Heart left ventricle (tissue), 16 donors: ENCODE measurements around the gene KRTAP2-3. TPM values are rescaled to one million over a fixed set of nuclear protein-coding genes. Genes with fewer than 3 reads are reported as not detected.
"Not testable (repeated sequence)": the region's sequence is repeated elsewhere in the genome, so short reads cannot be mapped to it uniquely, and the experiment has no call there.

Experiments used
- ATAC-seq, 4 donors: fragments of 200-7000 bp; cut with Tn5 transposase; one replicate each; pipeline ENCODE4 v1.9.1; 2020 to 2022; ENCODE audit warnings: moderate library complexity in 4 of 4, mild to moderate bottlenecking in 3 of 4, moderate number of reproducible peaks in 1 of 4
- DNase-seq, 5 donors: peaks; one replicate each; pipeline ENCODE4 v3.0.0-alpha.2; 2020
- H3K27ac ChIP-seq, 12 donors: fragments of 200-600 bp; sonication (generic) in 4 of 12; one replicate each; pipeline versions ENCODE4 v1.5.0 to v1.8.0; 2016 to 2022; ENCODE audit warnings: mild to moderate bottlenecking in 2 of 12
- H3K27me3 ChIP-seq, 9 donors: fragments of 200-600 bp; sonication (generic) in 2 of 9; one replicate each; pipeline versions ENCODE4 v1.5.1 to v1.8.0; 2016 to 2022; ENCODE audit warnings: mild to moderate bottlenecking in 3 of 9
- H3K36me3 ChIP-seq, 9 donors: fragments of 200-600 bp; sonication (generic) in 2 of 9; one replicate each; pipeline versions ENCODE4 v1.5.0 to v1.8.0; 2018 to 2022; ENCODE audit warnings: mild to moderate bottlenecking in 2 of 9
- H3K4me1 ChIP-seq, 12 donors: fragments of 200-600 bp; sonication (generic) in 4 of 12; one replicate each; pipeline versions ENCODE4 v1.5.0 to v1.8.0; 2016 to 2022; ENCODE audit warnings: mild to moderate bottlenecking in 3 of 12
- H3K4me3 ChIP-seq, 12 donors: fragments of 200-600 bp; sonication (generic) in 4 of 12; one replicate each; pipeline versions ENCODE4 v1.5.0 to v1.8.0; 2017 to 2022; ENCODE audit warnings: mild to moderate bottlenecking in 9 of 12, moderate library complexity in 4 of 12
- H3K9me3 ChIP-seq, 12 donors: fragments of 200-600 bp; sonication (generic) in 4 of 12; one replicate each; pipeline versions ENCODE4 v1.5.0 to v1.8.0; 2016 to 2022; ENCODE audit warnings: mild to moderate bottlenecking in 1 of 12
- POLR2A ChIP-seq, 2 donors: fragments of 450-650 bp; IDR thresholded peaks; one replicate each; pipeline ENCODE4 v1.6.1; 2017; ENCODE audit warnings: antibody characterized with exemption in 2 of 2, mild to moderate bottlenecking in 2 of 2, moderate library complexity in 2 of 2
- WGBS, 4 donors: extraction: QIAGEN DNeasy Blood & Tissue Kit in 2 of 4; methylation state at CpG; one replicate each; pipeline versions ENCODE4 v1.1.5 to v1.1.7; 2013 to 2018; 5-methylcytosine and 5-hydroxymethylcytosine counted together
- intact Hi-C, 10 donors: fragments of 100-400 bp; cut with DNase I; formaldehyde crosslinking; loops; one replicate each; pipeline versions ENCODE4 v1.11.1 to v1.14.2; 2022
- polyA plus RNA-seq, 2 donors: library from polyadenylated mRNA; stranded (reverse); fragments of 200-250 nt; gene quantifications; one replicate each; pipeline ENCODE4 v1.2.3, GENCODE V29; 2013
- total RNA-seq, 9 donors: library from RNA; depleted of rRNA in 2 of 9; stranded (reverse); fragments of >200 nt in 2 of 9; fragmentation: NEBNext Ultra II Directional in 3 of 9; extraction: Animal tissue kit (Norgen Biotek cat#: 25700) in 3 of 9; gene quantifications; one replicate each; pipeline versions ENCODE4 v1.1.0 to v1.2.4, GENCODE V29; 2016 to 2023
- TF ChIP-seq, protein P1 (sequence below), 12 donors: fragments of 200-600 bp; sonication (generic) in 4 of 12; IDR thresholded peaks; one replicate each; pipeline versions ENCODE4 v1.5.0 to v1.8.0; 2018 to 2022; ENCODE audit warnings: antibody characterized with exemption in 12 of 12, mild to moderate bottlenecking in 5 of 12
- donor health status: ischemic (EF 13 %, LVEDD 7.1; RV severe dilation, severe dysfunction).
- donor health status: healthy with polysubstance abuse.
- donor health status: DM: no; HTN: yes; CAD: no.
- donor health status: DM: no; HTN: no; CAD: no.
- donor health status: ischemic (EF 25% LVEDD 6.9; RV normal size, moderate dysfunction).
- donor health status: ischemic (EF 25% LVEDD 5.7; RV mildly dilated, moderate dysfunction).
- donor health status: healthy.
- donor health status: DM: yes; HTN: yes; CAD: no.
- donor health status: ischemic (EF 35%, LVEDD 5.7; RV mildly dilated, moderate dysfunction).
- donor health status: nonischemic (EF 11% LVEDD 7.7; RV severe dilation, severe dysfunction).
- donor health status: DM: yes; HTN: yes; CAD: no.
- donor health status: PGD.
- donor health status: ischemic (EF 29% LVEDD 5.4; RV normal size, mild dysfunction).
- donor health status: nonischemic (EF 23%, LVEDD 6.1; RV moderate dilation, normal function).

Gene KRTAP2-3
- total and polyA plus RNA-seq, 11 donors, result not detected

DNA sequence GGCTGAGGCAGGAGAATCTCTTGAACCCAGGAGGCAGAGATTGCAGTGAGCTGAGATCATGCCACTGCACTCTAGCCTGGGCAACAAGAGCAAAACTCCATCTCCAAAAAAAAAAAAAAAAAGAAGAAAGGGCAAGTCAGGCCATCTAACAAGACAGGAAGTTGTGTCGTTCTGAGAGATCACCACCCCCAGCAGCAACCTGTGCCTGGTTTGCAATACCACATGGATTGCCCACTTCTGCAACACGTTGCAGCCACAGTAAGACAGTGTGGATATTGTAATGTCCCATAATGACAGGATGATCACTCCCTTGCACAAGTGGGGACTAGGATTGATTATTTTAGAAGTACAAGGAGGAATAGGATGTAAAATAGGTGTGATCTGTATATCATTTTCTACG, 9.1 kb upstream of the KRTAP2-3 start:
- Histone ChIP-seq H3K4me3 (no peak overlapping the region), H3K27me3 (peaks cover 0 to 15% (median 0%) of the 10 kb centered on the region in 9 donors), H3K27ac (no peak overlapping the region), H3K4me1 (no peaks in the 10 kb centered on the region), H3K36me3 (no peaks in the 10 kb centered on the region), H3K9me3 (no peaks in the 10 kb centered on the region)
- 61 to 74% (median 70%) methylated on average over 3 of the region's 3 CpGs for WGBS, 4 donors
- DNase-seq (no peak), ATAC-seq (no peak)
- intact Hi-C loops, result no loop called here
- TF ChIP-seq POLR2A (IDR thresholded peaks at IDR 0.05), result no peak
- TF ChIP-seq, protein P1, sequence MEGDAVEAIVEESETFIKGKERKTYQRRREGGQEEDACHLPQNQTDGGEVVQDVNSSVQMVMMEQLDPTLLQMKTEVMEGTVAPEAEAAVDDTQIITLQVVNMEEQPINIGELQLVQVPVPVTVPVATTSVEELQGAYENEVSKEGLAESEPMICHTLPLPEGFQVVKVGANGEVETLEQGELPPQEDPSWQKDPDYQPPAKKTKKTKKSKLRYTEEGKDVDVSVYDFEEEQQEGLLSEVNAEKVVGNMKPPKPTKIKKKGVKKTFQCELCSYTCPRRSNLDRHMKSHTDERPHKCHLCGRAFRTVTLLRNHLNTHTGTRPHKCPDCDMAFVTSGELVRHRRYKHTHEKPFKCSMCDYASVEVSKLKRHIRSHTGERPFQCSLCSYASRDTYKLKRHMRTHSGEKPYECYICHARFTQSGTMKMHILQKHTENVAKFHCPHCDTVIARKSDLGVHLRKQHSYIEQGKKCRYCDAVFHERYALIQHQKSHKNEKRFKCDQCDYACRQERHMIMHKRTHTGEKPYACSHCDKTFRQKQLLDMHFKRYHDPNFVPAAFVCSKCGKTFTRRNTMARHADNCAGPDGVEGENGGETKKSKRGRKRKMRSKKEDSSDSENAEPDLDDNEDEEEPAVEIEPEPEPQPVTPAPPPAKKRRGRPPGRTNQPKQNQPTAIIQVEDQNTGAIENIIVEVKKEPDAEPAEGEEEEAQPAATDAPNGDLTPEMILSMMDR (IDR thresholded peaks at IDR 0.05), result no peak

DNA sequence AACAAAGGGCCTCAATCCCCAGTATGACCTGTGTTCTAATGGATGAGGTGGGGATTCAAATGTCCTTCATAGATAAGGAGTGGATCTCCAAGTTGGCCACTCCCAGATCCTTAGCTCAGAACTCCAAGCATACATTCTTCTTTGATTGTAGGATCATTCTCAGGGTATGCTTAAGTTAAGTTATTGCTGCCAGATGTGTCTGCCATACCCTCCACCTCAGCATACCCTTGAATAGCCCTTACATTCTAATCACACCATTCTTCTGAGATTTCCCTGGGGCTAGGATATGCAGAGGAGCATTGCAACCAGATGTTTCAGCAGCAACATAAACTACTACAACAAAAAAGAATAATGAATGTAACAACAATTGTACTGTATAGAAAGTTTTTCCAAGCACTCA, 7.4 kb upstream of the KRTAP2-3 start:
- no peak for TF ChIP-seq POLR2A (IDR thresholded peaks at IDR 0.05)
- TF ChIP-seq, protein P1 (IDR thresholded peaks at IDR 0.05), result no peak
- DNase-seq (no peak), ATAC-seq (no peak)
- H3K36me3 ChIP-seq, result no peaks in the 10 kb centered on the region
- H3K27ac ChIP-seq, result no peak overlapping the region
- no peaks in the 10 kb centered on the region for H3K4me1 ChIP-seq
- H3K9me3 ChIP-seq, result no peaks in the 10 kb centered on the region
- H3K4me3 ChIP-seq, result no peak overlapping the region
- peaks cover 0 to 13% (median 0%) of the 10 kb centered on the region in 9 donors for H3K27me3 ChIP-seq
- intact Hi-C loops, result no loop called here

DNA sequence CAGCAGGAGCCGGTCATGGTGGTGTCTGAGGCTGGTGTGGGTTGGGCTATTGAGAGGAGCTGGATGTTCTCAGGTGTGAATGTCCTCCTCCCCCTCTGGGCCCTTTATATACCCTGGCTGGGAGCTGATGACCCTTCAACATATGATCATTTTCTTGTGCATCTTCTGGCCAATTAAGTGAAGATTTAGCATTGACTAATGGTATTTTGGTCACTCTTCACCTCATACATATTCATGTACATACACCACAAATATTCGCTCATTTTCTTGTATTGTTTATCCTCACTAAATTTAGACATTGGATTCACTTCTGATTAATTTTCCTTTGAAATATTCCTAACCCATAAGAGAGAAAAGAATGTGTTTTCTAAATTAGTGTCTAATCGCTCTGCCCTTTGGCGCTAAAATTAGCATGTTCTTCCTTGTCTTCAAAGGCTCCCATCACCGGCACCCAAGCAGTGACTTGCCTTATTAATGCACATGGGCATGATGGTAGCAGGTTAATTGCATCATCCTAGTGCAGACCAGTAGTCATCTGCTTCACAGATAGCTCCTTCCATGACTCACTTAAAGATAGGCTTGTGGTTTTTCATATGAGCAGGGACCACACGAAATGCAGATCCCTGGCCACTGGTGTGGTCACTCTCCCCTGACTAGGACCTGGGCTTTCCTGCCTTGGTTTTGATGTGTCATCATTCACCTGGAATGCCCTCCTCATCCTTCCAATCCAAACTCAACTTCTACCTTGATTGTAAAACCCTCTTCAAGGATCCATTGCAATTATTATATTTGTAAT, 6.1 kb upstream of the KRTAP2-3 start, which contains the start of gene KRTAP2-4:
Gene KRTAP2-4, minus strand, starts transcription at position 51 of the 796 bp plus-strand sequence. Its CDS starts 34 bp downstream, at position 17.
- no peaks in the 10 kb centered on the region for H3K9me3 ChIP-seq
- no peaks in the 10 kb centered on the region for H3K36me3 ChIP-seq
- no peak within 1 kb of the TSS for H3K27ac ChIP-seq
- no peak for DNase-seq
- no peak within 1 kb of the TSS for H3K4me3 ChIP-seq
- no peaks in the 10 kb centered on the region for H3K4me1 ChIP-seq
- intact Hi-C loops, result no loop called here
- ATAC-seq, result no peak
- peaks cover 0 to 22% (median 3%) of the 10 kb centered on the region in 9 donors for H3K27me3 ChIP-seq
- WGBS, 4 donors, result 78 to 96% (median 88%) methylated on average over 6 of the region's 6 CpGs
- TF ChIP-seq POLR2A (IDR thresholded peaks at IDR 0.05), result no peak
- TF ChIP-seq, protein P1 (IDR thresholded peaks at IDR 0.05), result no peak

DNA sequence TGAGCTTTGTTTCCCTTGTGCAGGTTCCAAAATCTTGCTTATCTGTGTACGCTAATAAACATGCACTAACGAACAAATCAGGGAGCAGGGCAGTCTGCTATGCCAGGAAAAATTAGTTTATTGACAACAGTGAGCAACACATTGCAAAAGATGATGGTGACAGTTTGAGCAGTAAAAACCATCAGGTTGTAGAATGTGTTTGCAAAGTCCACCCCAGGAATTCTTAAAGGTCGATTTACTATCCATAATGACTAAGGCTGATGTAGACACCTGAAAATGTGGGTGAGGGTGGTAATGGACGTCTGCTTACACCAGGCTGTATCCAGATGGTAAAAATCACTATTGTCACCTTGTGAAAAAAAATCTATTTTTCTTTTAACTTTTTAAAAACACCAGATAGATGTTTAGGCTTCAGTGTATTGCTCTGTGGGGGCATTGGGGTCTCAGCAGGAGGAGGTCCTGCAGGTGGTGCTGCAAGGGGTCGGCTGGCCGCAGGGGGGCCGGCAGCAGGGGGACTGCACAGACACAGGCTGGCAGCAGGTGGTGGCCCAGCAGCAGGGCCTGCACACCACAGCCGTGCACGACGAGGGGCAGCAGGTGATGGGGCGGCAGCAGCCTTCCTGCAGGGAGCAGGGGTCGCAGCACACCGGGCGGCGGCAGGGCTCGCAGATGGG, 5.2 kb upstream of the KRTAP2-3 start:
- H3K4me3 ChIP-seq, ATAC-seq, DNase-seq, intact Hi-C loops, H3K4me1 ChIP-seq, H3K36me3 ChIP-seq, H3K27ac ChIP-seq, H3K9me3 ChIP-seq: not testable (repeated sequence)
- H3K27me3 ChIP-seq, result peaks cover 0 to 31% (median 8%) of the 10 kb centered on the region in 9 donors
- 57 to 68% (median 64%) methylated on average over 7 of the region's 16 CpGs for WGBS, 4 donors
